ENCODE results near the gene CNIH4.

DNA sequence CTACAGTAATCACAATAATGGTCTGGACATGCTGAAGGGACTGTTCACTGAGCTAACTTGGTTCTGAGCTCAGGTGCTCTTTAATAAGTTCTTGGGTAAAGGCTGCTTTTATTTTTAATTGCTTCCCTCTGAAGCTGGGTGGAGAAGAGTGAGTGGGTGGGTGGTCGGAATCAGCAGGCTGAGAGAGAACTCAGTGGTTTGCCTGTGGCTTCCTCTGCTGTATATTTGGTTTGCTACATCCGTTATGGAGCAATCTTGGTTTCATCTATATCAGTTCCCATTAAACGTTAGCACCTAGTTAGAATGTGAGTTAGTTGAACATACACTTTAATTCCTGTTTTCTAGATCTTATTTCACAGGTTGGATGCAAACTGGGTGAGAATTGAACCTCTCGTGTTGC lies 23.3 kb downstream of the CNIH4 start:
- no peak for TF ChIP-seq TAF1 (IDR thresholded peaks at IDR 0.05; ENCODE audit: borderline replicate concordance, insufficient read depth, low read length)
- TF ChIP-seq POLR2AphosphoS5 (IDR thresholded peaks at IDR 0.05; ENCODE audit: low read depth, low read length), result no peak
- TF ChIP-seq SIN3A (IDR thresholded peaks at IDR 0.05; ENCODE audit: borderline replicate concordance, insufficient read depth, low read length), result no peak
- TF ChIP-seq, protein P1, sequence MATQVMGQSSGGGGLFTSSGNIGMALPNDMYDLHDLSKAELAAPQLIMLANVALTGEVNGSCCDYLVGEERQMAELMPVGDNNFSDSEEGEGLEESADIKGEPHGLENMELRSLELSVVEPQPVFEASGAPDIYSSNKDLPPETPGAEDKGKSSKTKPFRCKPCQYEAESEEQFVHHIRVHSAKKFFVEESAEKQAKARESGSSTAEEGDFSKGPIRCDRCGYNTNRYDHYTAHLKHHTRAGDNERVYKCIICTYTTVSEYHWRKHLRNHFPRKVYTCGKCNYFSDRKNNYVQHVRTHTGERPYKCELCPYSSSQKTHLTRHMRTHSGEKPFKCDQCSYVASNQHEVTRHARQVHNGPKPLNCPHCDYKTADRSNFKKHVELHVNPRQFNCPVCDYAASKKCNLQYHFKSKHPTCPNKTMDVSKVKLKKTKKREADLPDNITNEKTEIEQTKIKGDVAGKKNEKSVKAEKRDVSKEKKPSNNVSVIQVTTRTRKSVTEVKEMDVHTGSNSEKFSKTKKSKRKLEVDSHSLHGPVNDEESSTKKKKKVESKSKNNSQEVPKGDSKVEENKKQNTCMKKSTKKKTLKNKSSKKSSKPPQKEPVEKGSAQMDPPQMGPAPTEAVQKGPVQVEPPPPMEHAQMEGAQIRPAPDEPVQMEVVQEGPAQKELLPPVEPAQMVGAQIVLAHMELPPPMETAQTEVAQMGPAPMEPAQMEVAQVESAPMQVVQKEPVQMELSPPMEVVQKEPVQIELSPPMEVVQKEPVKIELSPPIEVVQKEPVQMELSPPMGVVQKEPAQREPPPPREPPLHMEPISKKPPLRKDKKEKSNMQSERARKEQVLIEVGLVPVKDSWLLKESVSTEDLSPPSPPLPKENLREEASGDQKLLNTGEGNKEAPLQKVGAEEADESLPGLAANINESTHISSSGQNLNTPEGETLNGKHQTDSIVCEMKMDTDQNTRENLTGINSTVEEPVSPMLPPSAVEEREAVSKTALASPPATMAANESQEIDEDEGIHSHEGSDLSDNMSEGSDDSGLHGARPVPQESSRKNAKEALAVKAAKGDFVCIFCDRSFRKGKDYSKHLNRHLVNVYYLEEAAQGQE (IDR thresholded peaks at IDR 0.05; ENCODE audit: insufficient read depth in 1 of 2, low read depth in 2 of 2, low read length in 2 of 2), result no peak
